Ascending aorta (tissue), 2 donors: ENCODE measurements around the gene CCDC187. TPM values are rescaled to one million over a fixed set of nuclear protein-coding genes. Genes with fewer than 3 reads are reported as not detected.

Experiments used
- DNase-seq, 2 donors: peaks; one replicate each; pipeline ENCODE4 v3.0.0-alpha.2; 2019; ENCODE audit warnings: low spot score in 2 of 2
- H3K27ac ChIP-seq, 2 donors: fragments of 200-600 bp; sonication (generic); one replicate each; pipeline ENCODE4 v1.5.1; 2016 to 2017; ENCODE audit warnings: mild to moderate bottlenecking in 1 of 2
- H3K27me3 ChIP-seq: fragments of 200-600 bp; sonication (generic); one replicate; pipeline ENCODE4 v1.5.1; 2017
- H3K36me3 ChIP-seq, 2 donors: fragments of 200-600 bp; sonication (generic); one replicate each; pipeline ENCODE4 v1.5.1; 2016
- H3K4me1 ChIP-seq, 2 donors: fragments of 200-600 bp; sonication (generic); one replicate each; pipeline ENCODE4 v1.5.1; 2016 to 2017; ENCODE audit warnings: mild to moderate bottlenecking in 1 of 2
- H3K4me3 ChIP-seq, 2 donors: fragments of 200-600 bp; sonication (generic); one replicate each; pipeline ENCODE4 v1.5.1; 2016 to 2017; ENCODE audit warnings: mild to moderate bottlenecking in 1 of 2
- H3K9me3 ChIP-seq, 2 donors: fragments of 200-600 bp; sonication (generic); one replicate each; pipeline ENCODE4 v1.5.1; 2016
- CTCF ChIP-seq, 3 experiments: fragments of 200-600 bp in 2 of 3; fragments of 450-650 bp in 1 of 3; sonication (generic) in 2 of 3; IDR thresholded peaks; one replicate each; pipeline ENCODE4 v1.5.1; 2016 to 2019; ENCODE audit warnings: antibody characterized with exemption in 3 of 3, mild to moderate bottlenecking in 1 of 3, moderate library complexity in 1 of 3
- intact Hi-C: fragments of 100-400 bp; cut with DNase I; formaldehyde crosslinking; loops from one replicate; pipeline ENCODE4 v1.15.1; 2023
- total RNA-seq: library from RNA; depleted of rRNA; stranded (reverse); fragments of >200 nt; gene quantifications from one replicate; pipeline ENCODE4 v1.1.0, GENCODE V29; 2016

The CCDC187 gene
- total RNA-seq, 1 donor from 2014 or later = under 0.01 TPM

- no peak overlapping the region for H3K27ac ChIP-seq
- no peaks in the 10 kb centered on the region for H3K4me1 ChIP-seq
- no peaks in the 10 kb centered on the region for H3K27me3 ChIP-seq
- no peak for TF ChIP-seq CTCF (IDR thresholded peaks at IDR 0.05)
- intact Hi-C loops = no loop called here
- no peaks in the 10 kb centered on the region for H3K9me3 ChIP-seq
- DNase-seq = no peak
- no peak overlapping the region for H3K4me3 ChIP-seq
- H3K36me3 ChIP-seq = no peaks in the 10 kb centered on the region
These were observed 29.7 kb downstream of the CCDC187 start for GRCh38 chr9:136273921-136274785.

GRCh38 chr9:136273244-136273865 is 30.5 kb downstream of the CCDC187 start:
- DNase-seq = no peak
- H3K36me3 ChIP-seq = no peaks in the 10 kb centered on the region
- H3K9me3 ChIP-seq = no peaks in the 10 kb centered on the region
- no peak for TF ChIP-seq CTCF (IDR thresholded peaks at IDR 0.05)
- no peaks in the 10 kb centered on the region for H3K4me1 ChIP-seq
- H3K27ac ChIP-seq = no peak overlapping the region
- intact Hi-C loops = no loop called here
- no peaks in the 10 kb centered on the region for H3K27me3 ChIP-seq
- no peak overlapping the region for H3K4me3 ChIP-seq

- DNase-seq = no peak
- Histone ChIP-seq H3K4me3 (no peak overlapping the region), H3K27me3 (no peaks in the 10 kb centered on the region), H3K36me3 (no peaks in the 10 kb centered on the region), H3K9me3 (no peaks in the 10 kb centered on the region), H3K27ac (no peak overlapping the region), H3K4me1 (peaks cover 3 to 9% of the 10 kb centered on the region in 2 donors)
- no peak for TF ChIP-seq CTCF (IDR thresholded peaks at IDR 0.05)
- intact Hi-C loops = no loop called here
These were observed 33.7 kb downstream of the CCDC187 start for GRCh38 chr9:136270173-136270705.

- H3K9me3 ChIP-seq = no peaks in the 10 kb centered on the region
- TF ChIP-seq CTCF (IDR thresholded peaks at IDR 0.05) = no peak
- H3K27me3 ChIP-seq = no peaks in the 10 kb centered on the region
- H3K27ac ChIP-seq = no peak overlapping the region
- no peak overlapping the region for H3K4me3 ChIP-seq
- intact Hi-C loops = no loop called here
- no peak for DNase-seq
- H3K36me3 ChIP-seq = no peaks in the 10 kb centered on the region
- H3K4me1 ChIP-seq = peaks cover 3 to 9% of the 10 kb centered on the region in 2 donors
These were observed 35.2 kb downstream of the CCDC187 start for GRCh38 chr9:136268735-136269134.

GRCh38 chr9:136268318-136268717 is 35.6 kb downstream of the CCDC187 start:
- intact Hi-C loops = no loop called here
- Histone ChIP-seq H3K27ac (no peak overlapping the region), H3K27me3 (no peaks in the 10 kb centered on the region), H3K4me3 (no peak overlapping the region), H3K36me3 (no peaks in the 10 kb centered on the region), H3K9me3 (no peaks in the 10 kb centered on the region), H3K4me1 (peaks cover 3 to 9% of the 10 kb centered on the region in 2 donors)
- no peak for DNase-seq
- no peak for TF ChIP-seq CTCF (IDR thresholded peaks at IDR 0.05)
